ENCODE data around the gene CDIPT. TPM values are rescaled to one million over a fixed set of nuclear protein-coding genes. Genes with fewer than 3 reads are reported as not detected.
"Not testable (repeated sequence)": the region's sequence is repeated elsewhere in the genome, so short reads cannot be mapped to it uniquely, and the experiment has no call there.

The CDIPT gene
- total RNA-seq = 100 to 1,000 TPM in 1 of 2 donors, 10 to 100 TPM in 1; 92.1 to 107 TPM

GRCh38 chr16:29862884-29863668 is at the start of gene CDIPT:
CDIPT (minus strand) TSS chr16:29863226; CDS start chr16:29862857, 369 bp downstream.
- peaks cover 6% of the 10 kb centered on the region for H3K36me3 ChIP-seq
- ATAC-seq (ENCODE audit: insufficient number of reproducible peaks, low FRiP score, low read depth) = peak; percentile 88
- peak; percentile 58 for TF ChIP-seq CTCF (IDR thresholded peaks at IDR 0.05)

DNA sequence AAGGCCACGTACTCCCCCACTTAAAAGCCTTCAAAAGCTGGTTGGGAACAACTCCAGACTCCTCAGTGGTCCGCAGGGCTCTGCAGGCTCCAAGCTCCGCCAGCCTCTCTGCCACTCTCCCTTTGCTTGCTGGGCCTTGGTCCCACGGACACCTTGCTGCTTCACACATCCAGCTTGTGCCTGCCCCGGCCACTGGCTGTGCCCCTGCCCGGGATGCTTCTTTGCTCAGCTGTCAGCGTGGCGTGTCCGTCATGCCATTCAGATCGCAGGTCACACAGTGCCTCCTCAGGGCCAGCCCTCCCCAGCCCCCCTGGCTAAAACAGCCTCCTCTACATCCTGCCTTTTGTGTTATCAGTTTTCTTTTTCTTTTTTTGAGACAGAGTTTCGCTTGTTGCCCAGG is 49.1 kb upstream of the CDIPT start:
- Histone ChIP-seq H3K4me1 (ENCODE audit: control insufficient read depth in 1 of 2, low read depth in 2 of 2) (no peaks in the 10 kb centered on the region), H3K36me3 (peaks cover 8% of the 10 kb centered on the region), H3K4me3 (no peak overlapping the region), H3K27me3 (replicated peaks; ENCODE audit: insufficient read depth) (no peaks in the 10 kb centered on the region), H3K9me3 (no peaks in the 10 kb centered on the region), H3K27ac (no peak overlapping the region)
- DNase-seq (ENCODE audit: low spot score) = no peak
- TF ChIP-seq CTCF (IDR thresholded peaks at IDR 0.05) = no peak
- ATAC-seq (ENCODE audit: insufficient number of reproducible peaks, low FRiP score, low read depth) = no peak

More at GRCh38 chr16:29862884-29863668, at the start of gene CDIPT:
- Histone ChIP-seq H3K9me3 (no peaks in the 10 kb centered on the region), H3K27ac (peak within 1 kb of the TSS; percentile 81 to 98), H3K4me1 (ENCODE audit: control insufficient read depth in 1 of 2, low read depth in 2 of 2) (peaks cover 12 to 44% of the 10 kb centered on the region in 2 donors), H3K4me3 (peak within 1 kb of the TSS; percentile 99), H3K27me3 (replicated peaks; ENCODE audit: insufficient read depth) (no peaks in the 10 kb centered on the region)
- DNase-seq (ENCODE audit: low spot score) = peak; percentile 84

DNA sequence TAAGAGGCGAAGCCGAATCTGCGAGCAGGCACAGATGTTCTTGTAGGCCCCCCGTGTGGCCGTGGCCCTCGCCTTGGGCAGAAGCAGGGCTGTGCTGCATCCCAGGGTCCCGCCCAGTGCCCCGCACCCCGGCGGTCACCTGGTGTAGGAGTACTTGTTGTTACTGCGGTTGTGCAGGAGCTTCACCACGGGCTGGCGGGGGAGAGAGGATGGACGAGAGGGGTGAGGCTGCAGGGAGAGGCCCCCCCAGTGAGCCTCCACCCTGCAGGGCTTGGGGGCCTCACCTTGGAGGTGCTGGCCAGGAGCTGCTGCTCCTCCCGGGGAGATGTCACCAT is 48.6 kb upstream of the CDIPT start:
- no peaks in the 10 kb centered on the region for H3K27me3 ChIP-seq (replicated peaks; ENCODE audit: insufficient read depth)
- peaks cover 8% of the 10 kb centered on the region for H3K36me3 ChIP-seq
- ATAC-seq (ENCODE audit: insufficient number of reproducible peaks, low FRiP score, low read depth) (no peak), DNase-seq (ENCODE audit: low spot score) (no peak)
- H3K27ac ChIP-seq = no peak overlapping the region
- H3K9me3 ChIP-seq = no peaks in the 10 kb centered on the region
- H3K4me3 ChIP-seq = no peak overlapping the region
- no peaks in the 10 kb centered on the region for H3K4me1 ChIP-seq (ENCODE audit: control insufficient read depth in 1 of 2, low read depth in 2 of 2)
- no peak for TF ChIP-seq CTCF (IDR thresholded peaks at IDR 0.05)

GRCh38 chr16:29910819-29911675 is 48.0 kb upstream of the CDIPT start:
- TF ChIP-seq CTCF (IDR thresholded peaks at IDR 0.05) = no peak
- H3K27ac ChIP-seq = no peak overlapping the region
- no peaks in the 10 kb centered on the region for H3K4me1 ChIP-seq (ENCODE audit: control insufficient read depth in 1 of 2, low read depth in 2 of 2)
- H3K4me3 ChIP-seq = no peak overlapping the region
- ATAC-seq (ENCODE audit: insufficient number of reproducible peaks, low FRiP score, low read depth) (no peak), DNase-seq (ENCODE audit: low spot score) (no peak)
- H3K27me3 ChIP-seq (replicated peaks; ENCODE audit: insufficient read depth) = no peaks in the 10 kb centered on the region
- no peaks in the 10 kb centered on the region for H3K9me3 ChIP-seq
- H3K36me3 ChIP-seq = peaks cover 8% of the 10 kb centered on the region

- not testable (repeated sequence) for ATAC-seq (ENCODE audit: insufficient number of reproducible peaks, low FRiP score, low read depth); H3K27ac ChIP-seq; H3K4me3 ChIP-seq; H3K9me3 ChIP-seq; H3K27me3 ChIP-seq (replicated peaks; ENCODE audit: insufficient read depth); DNase-seq (ENCODE audit: low spot score); H3K4me1 ChIP-seq (ENCODE audit: control insufficient read depth in 1 of 2, low read depth in 2 of 2); H3K36me3 ChIP-seq
Measured at GRCh38 chr16:29909851-29910250, 46.8 kb upstream of the CDIPT start.

Measured in thoracic aorta (tissue), 2 donors.